ENCODE data around the gene IL6ST.

Gene IL6ST

GRCh38 chr5:55929020-55929799 lies 65.6 kb downstream of the IL6ST start:
- H3K36me3 ChIP-seq (ENCODE audit: control insufficient read depth, insufficient read depth, low read length) = no peaks in the 10 kb centered on the region
- H3K27me3 ChIP-seq (replicated peaks; ENCODE audit: control insufficient read depth, insufficient read depth, low read length) = no peaks in the 10 kb centered on the region
- no peak for TF ChIP-seq CTCF (IDR thresholded peaks at IDR 0.05; ENCODE audit: insufficient read depth, low read length, poor library complexity, severe bottlenecking)
- no peak overlapping the region for H3K4me3 ChIP-seq (replicated peaks; ENCODE audit: low read depth, low read length)
- no peak for DNase-seq (ENCODE audit: extremely low read depth, insufficient read length)

- H3K27me3 ChIP-seq (replicated peaks; ENCODE audit: control insufficient read depth, insufficient read depth, low read length) = no peaks in the 10 kb centered on the region; the same call in 1 of the 2 replicates
- H3K36me3 ChIP-seq (ENCODE audit: control insufficient read depth, insufficient read depth, low read length) = no peaks in the 10 kb centered on the region
- no peak for DNase-seq (ENCODE audit: extremely low read depth, insufficient read length)
- no peak overlapping the region for H3K4me3 ChIP-seq (replicated peaks; ENCODE audit: low read depth, low read length)
- no peak for TF ChIP-seq CTCF (IDR thresholded peaks at IDR 0.05; ENCODE audit: insufficient read depth, low read length, poor library complexity, severe bottlenecking)
Observed at GRCh38 chr5:55927861-55928655, 66.7 kb downstream of the IL6ST start.

GRCh38 chr5:55926476-55926875 lies 68.3 kb downstream of the IL6ST start:
- no peak for DNase-seq (ENCODE audit: extremely low read depth, insufficient read length)
- no peak for TF ChIP-seq CTCF (IDR thresholded peaks at IDR 0.05; ENCODE audit: insufficient read depth, low read length, poor library complexity, severe bottlenecking)
- Histone ChIP-seq H3K27me3 (replicated peaks; ENCODE audit: control insufficient read depth, insufficient read depth, low read length) (no peaks in the 10 kb centered on the region; the same call in 1 of the 2 replicates), H3K4me3 (replicated peaks; ENCODE audit: low read depth, low read length) (no peak overlapping the region), H3K36me3 (ENCODE audit: control insufficient read depth, insufficient read depth, low read length) (no peaks in the 10 kb centered on the region)

DNA sequence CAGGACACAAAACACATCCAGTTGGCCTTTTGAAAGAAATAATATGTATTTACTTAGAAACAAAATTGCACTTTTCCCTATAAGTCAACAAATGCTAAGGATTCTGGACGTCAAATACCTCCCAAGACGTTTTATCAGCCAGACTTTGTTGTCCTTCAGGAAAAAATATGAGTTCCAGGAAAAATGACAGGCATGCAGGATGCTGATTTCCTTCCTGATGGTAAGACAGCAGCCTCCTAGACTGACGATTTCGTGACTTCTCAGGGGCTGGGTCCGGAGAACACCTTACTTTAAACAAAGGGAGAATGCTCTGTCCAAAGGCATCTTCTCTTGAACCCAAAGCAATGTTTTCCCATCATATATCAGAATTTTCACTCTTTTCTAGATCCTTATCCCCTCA lies 69.1 kb downstream of the IL6ST start:
- Histone ChIP-seq H3K4me3 (replicated peaks; ENCODE audit: low read depth, low read length) (no peak overlapping the region), H3K36me3 (ENCODE audit: control insufficient read depth, insufficient read depth, low read length) (no peaks in the 10 kb centered on the region), H3K27me3 (replicated peaks; ENCODE audit: control insufficient read depth, insufficient read depth, low read length) (no peaks in the 10 kb centered on the region; the same call in 1 of the 2 replicates)
- DNase-seq (ENCODE audit: extremely low read depth, insufficient read length) = no peak
- TF ChIP-seq CTCF (IDR thresholded peaks at IDR 0.05; ENCODE audit: insufficient read depth, low read length, poor library complexity, severe bottlenecking) = no peak

GRCh38 chr5:55925181-55925580 lies 69.6 kb downstream of the IL6ST start:
- Histone ChIP-seq H3K36me3 (ENCODE audit: control insufficient read depth, insufficient read depth, low read length) (no peaks in the 10 kb centered on the region), H3K4me3 (replicated peaks; ENCODE audit: low read depth, low read length) (no peak overlapping the region), H3K27me3 (replicated peaks; ENCODE audit: control insufficient read depth, insufficient read depth, low read length) (no peaks in the 10 kb centered on the region; the same call in 1 of the 2 replicates)
- no peak for TF ChIP-seq CTCF (IDR thresholded peaks at IDR 0.05; ENCODE audit: insufficient read depth, low read length, poor library complexity, severe bottlenecking)
- no peak for DNase-seq (ENCODE audit: extremely low read depth, insufficient read length)

Data from GM06990 (cell line).